Right atrium auricular region (tissue), 2 donors: ENCODE results near the gene MLC1. TPM values are rescaled to one million over a fixed set of nuclear protein-coding genes. Genes with fewer than 3 reads are reported as not detected.

Source experiments
- DNase-seq: peaks from one replicate; pipeline ENCODE4 v3.0.0-alpha.2; 2019; ENCODE audit warnings: low spot score
- H3K27ac ChIP-seq, 2 donors: fragments of 200-600 bp; sonication (generic); 1 replicate in 1 of 2; 2 replicates in 1 of 2; pipeline ENCODE4 v1.5.1; 2016 to 2019
- H3K27me3 ChIP-seq, 2 donors: fragments of 200-600 bp; sonication (generic); one replicate each; pipeline versions ENCODE4 v1.5.1 to v1.6.0; 2017 to 2019
- H3K36me3 ChIP-seq: fragments of 200-600 bp; sonication (generic); one replicate; pipeline ENCODE4 v1.5.1; 2016
- H3K4me1 ChIP-seq, 2 donors: fragments of 200-600 bp; sonication (generic); one replicate each; pipeline versions ENCODE4 v1.5.1 to v1.6.0; 2017 to 2019
- H3K4me3 ChIP-seq, 2 donors: fragments of 200-600 bp; sonication (generic); 1 replicate in 1 of 2; 2 replicates in 1 of 2; pipeline ENCODE4 v1.5.1; 2017 to 2019; ENCODE audit warnings: mild to moderate bottlenecking in 1 of 2, moderate library complexity in 1 of 2
- H3K9me3 ChIP-seq, 2 donors: fragments of 200-600 bp; sonication (generic); one replicate each; pipeline ENCODE4 v1.5.1; 2019
- CTCF ChIP-seq, 2 donors: fragments of 200-600 bp; sonication (generic); IDR thresholded peaks; one replicate each; pipeline ENCODE4 v1.5.1; 2019; ENCODE audit warnings: antibody characterized with exemption in 2 of 2
- total RNA-seq, 2 donors: library from RNA; depleted of rRNA; stranded (reverse); fragments of >200 nt; gene quantifications; one replicate each; pipeline ENCODE4 v1.1.0, GENCODE V29; 2016

MLC1 gene
- total RNA-seq, 2 donors from 2014 or later, result 0.71 TPM; not detected in 1

- H3K27me3 ChIP-seq, result no peaks in the 10 kb centered on the region
- no peak for DNase-seq
These were observed 37.9 kb downstream of the MLC1 start for GRCh38 chr22:50047346-50047745.

GRCh38 chr22:50046481-50047245 lies 38.6 kb downstream of the MLC1 start:
- H3K4me1 ChIP-seq, result no peaks in the 10 kb centered on the region
- H3K27me3 ChIP-seq, result no peaks in the 10 kb centered on the region
- H3K27ac ChIP-seq, result no peak overlapping the region
- no peak overlapping the region for H3K4me3 ChIP-seq
- no peaks in the 10 kb centered on the region for H3K36me3 ChIP-seq
- no peaks in the 10 kb centered on the region for H3K9me3 ChIP-seq
- no peak for DNase-seq
- no peak for TF ChIP-seq CTCF (IDR thresholded peaks at IDR 0.05)

More at GRCh38 chr22:50047346-50047745, 37.9 kb downstream of the MLC1 start:
- Histone ChIP-seq H3K9me3 (no peaks in the 10 kb centered on the region), H3K4me1 (no peaks in the 10 kb centered on the region), H3K4me3 (no peak overlapping the region), H3K36me3 (no peaks in the 10 kb centered on the region), H3K27ac (no peak overlapping the region)
- TF ChIP-seq CTCF (IDR thresholded peaks at IDR 0.05), result no peak

GRCh38 chr22:50046019-50046415 lies 39.2 kb downstream of the MLC1 start:
- no peaks in the 10 kb centered on the region for H3K27me3 ChIP-seq

GRCh38 chr22:50045211-50046018 lies 39.8 kb downstream of the MLC1 start:
- TF ChIP-seq CTCF (IDR thresholded peaks at IDR 0.05), result no peak
- Histone ChIP-seq H3K27ac (no peak overlapping the region), H3K36me3 (no peaks in the 10 kb centered on the region), H3K4me3 (no peak overlapping the region), H3K27me3 (no peaks in the 10 kb centered on the region), H3K9me3 (no peaks in the 10 kb centered on the region), H3K4me1 (no peaks in the 10 kb centered on the region)
- DNase-seq, result no peak

More at GRCh38 chr22:50046019-50046415, 39.2 kb downstream of the MLC1 start:
- DNase-seq, result no peak
- Histone ChIP-seq H3K4me1 (no peaks in the 10 kb centered on the region), H3K9me3 (no peaks in the 10 kb centered on the region), H3K36me3 (no peaks in the 10 kb centered on the region), H3K27ac (no peak overlapping the region), H3K4me3 (no peak overlapping the region)
- no peak for TF ChIP-seq CTCF (IDR thresholded peaks at IDR 0.05)

- H3K27me3 ChIP-seq, result no peaks in the 10 kb centered on the region
- no peaks in the 10 kb centered on the region for H3K4me1 ChIP-seq
- no peak for DNase-seq
- H3K27ac ChIP-seq, result no peak overlapping the region
- H3K4me3 ChIP-seq, result no peak overlapping the region
- no peaks in the 10 kb centered on the region for H3K9me3 ChIP-seq
- TF ChIP-seq CTCF (IDR thresholded peaks at IDR 0.05), result no peak
- no peaks in the 10 kb centered on the region for H3K36me3 ChIP-seq
These were observed 40.6 kb downstream of the MLC1 start for GRCh38 chr22:50044485-50045118.
